ENCODE data around the gene COASY.

COASY gene

GRCh38 chr17:42563143-42563509, 1.2 kb downstream of the COASY start:
- peak overlapping the region; percentile 78 for H3K4me3 ChIP-seq (replicated peaks; ENCODE audit: low read depth, low read length)
- DNase-seq (ENCODE audit: low read depth): no peak
- TF ChIP-seq, protein P1, sequence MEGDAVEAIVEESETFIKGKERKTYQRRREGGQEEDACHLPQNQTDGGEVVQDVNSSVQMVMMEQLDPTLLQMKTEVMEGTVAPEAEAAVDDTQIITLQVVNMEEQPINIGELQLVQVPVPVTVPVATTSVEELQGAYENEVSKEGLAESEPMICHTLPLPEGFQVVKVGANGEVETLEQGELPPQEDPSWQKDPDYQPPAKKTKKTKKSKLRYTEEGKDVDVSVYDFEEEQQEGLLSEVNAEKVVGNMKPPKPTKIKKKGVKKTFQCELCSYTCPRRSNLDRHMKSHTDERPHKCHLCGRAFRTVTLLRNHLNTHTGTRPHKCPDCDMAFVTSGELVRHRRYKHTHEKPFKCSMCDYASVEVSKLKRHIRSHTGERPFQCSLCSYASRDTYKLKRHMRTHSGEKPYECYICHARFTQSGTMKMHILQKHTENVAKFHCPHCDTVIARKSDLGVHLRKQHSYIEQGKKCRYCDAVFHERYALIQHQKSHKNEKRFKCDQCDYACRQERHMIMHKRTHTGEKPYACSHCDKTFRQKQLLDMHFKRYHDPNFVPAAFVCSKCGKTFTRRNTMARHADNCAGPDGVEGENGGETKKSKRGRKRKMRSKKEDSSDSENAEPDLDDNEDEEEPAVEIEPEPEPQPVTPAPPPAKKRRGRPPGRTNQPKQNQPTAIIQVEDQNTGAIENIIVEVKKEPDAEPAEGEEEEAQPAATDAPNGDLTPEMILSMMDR (IDR thresholded peaks at IDR 0.05; ENCODE audit: low read length, missing control alignments): no peak

DNA sequence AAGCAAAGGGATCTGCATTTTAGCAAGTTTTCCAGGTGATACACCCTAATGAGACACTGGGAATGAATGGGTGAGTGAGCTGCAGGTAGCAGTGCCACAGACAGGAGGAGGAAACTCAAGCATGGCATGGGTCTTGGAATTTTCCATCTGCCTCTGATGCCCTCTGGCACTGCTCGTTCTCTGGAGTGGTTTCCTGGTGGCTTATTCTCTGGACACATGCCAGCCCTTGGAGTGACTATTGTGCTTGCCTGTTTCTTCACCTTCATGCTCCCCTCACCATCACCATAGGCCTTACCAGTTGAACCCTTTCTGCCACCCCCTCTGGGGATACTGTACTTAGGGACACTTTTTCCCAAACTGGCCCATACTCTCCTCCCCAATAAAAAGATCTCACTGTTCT, 1.6 kb downstream of the COASY start:
- DNase-seq (ENCODE audit: low read depth): no peak
- TF ChIP-seq, protein P1 (IDR thresholded peaks at IDR 0.05; ENCODE audit: low read length, missing control alignments): no peak
- H3K4me3 ChIP-seq (replicated peaks; ENCODE audit: low read depth, low read length): peak overlapping the region; percentile 78

DNA sequence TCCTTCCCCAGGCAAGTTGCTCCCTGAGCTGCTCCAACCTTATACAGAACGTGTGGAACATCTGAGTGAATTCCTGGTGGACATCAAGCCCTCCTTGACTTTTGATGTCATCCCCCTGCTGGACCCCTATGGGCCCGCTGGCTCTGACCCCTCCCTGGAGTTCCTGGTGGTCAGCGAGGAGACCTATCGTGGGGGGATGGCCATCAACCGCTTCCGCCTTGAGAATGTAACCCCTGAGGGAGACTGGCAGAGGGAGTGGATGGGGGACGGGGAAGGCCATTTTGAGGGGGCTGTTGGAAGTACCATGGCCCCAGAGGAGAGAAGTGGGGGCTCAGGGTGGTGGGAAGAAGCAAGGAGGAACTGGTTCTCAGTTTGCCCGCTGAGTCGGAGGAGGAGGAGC, 2.0 kb downstream of the COASY start:
- no peak overlapping the region for H3K4me3 ChIP-seq (replicated peaks; ENCODE audit: low read depth, low read length)
- TF ChIP-seq, protein P1 (IDR thresholded peaks at IDR 0.05; ENCODE audit: low read length, missing control alignments): no peak
- no peak for DNase-seq (ENCODE audit: low read depth)

GRCh38 chr17:42564815-42565522, 3.0 kb downstream of the COASY start:
- no peak overlapping the region for H3K4me3 ChIP-seq (replicated peaks; ENCODE audit: low read depth, low read length)
- DNase-seq (ENCODE audit: low read depth): no peak
- TF ChIP-seq, protein P1 (IDR thresholded peaks at IDR 0.05; ENCODE audit: low read length, missing control alignments): no peak

DNA sequence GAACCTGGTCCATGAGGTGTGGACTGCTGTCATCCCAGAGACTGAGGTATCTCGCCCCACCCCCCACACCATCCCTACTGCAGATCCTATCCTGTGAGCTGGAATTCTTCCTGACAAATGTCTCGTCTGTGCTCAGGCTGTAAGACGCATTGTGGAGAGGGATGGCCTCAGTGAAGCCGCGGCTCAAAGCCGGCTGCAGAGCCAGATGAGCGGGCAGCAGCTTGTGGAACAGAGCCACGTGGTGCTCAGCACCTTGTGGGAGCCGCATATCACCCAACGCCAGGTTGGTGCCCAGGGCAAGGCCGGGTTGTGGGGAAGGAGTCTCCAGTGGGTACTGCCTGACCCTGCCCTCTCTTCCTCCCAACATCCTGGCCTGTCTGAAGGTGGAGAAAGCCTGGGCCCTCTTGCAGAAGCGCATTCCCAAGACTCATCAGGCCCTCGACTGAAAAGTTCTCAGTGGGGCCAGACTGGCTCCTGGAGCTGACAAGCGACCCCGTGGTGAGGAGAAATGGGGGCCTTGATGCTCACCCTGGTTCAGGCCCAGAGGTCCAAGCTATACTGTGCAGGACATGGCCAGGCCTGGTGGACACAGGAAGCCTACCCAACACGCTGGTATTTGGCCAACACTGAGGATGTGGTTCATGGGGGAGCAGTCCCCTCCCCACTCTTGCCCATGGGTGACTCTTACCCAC, 3.7 kb downstream of the COASY start:
- TF ChIP-seq, protein P1 (IDR thresholded peaks at IDR 0.05; ENCODE audit: low read length, missing control alignments): no peak
- no peak overlapping the region for H3K4me3 ChIP-seq (replicated peaks; ENCODE audit: low read depth, low read length)
- no peak for DNase-seq (ENCODE audit: low read depth)

- no peak for DNase-seq (ENCODE audit: low read depth)
- TF ChIP-seq, protein P1 (IDR thresholded peaks at IDR 0.05; ENCODE audit: low read length, missing control alignments): no peak
- H3K4me3 ChIP-seq (replicated peaks; ENCODE audit: low read depth, low read length): peak overlapping the region; percentile 89
These were observed 4.4 kb downstream of the COASY start for GRCh38 chr17:42566215-42566882.

All from fibroblast of pulmonary artery (primary cell).